ENCODE measurements around the gene CWF19L1.

The CWF19L1 gene

DNA sequence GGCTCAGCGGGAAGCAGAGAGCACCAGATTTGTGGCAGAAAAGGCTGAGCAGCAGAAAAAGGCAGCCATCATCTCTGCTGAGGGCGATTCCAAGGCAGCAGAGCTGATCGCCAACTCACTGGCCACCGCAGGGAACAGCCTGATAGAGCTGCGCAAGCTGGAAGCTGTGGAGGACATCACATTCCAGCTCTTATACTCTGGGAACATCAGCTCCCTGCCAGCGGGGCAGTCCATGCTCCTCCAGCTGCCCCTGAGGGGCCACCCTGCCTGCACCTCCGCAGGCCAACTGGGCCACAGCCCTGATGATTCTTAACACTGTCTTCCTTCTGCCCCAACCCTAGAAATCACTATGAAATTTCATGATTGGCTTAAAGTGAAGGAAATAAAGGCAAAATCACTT, 18.6 kb downstream of the CWF19L1 start:
- no peak for DNase-seq (ENCODE audit: low spot score)

DNA sequence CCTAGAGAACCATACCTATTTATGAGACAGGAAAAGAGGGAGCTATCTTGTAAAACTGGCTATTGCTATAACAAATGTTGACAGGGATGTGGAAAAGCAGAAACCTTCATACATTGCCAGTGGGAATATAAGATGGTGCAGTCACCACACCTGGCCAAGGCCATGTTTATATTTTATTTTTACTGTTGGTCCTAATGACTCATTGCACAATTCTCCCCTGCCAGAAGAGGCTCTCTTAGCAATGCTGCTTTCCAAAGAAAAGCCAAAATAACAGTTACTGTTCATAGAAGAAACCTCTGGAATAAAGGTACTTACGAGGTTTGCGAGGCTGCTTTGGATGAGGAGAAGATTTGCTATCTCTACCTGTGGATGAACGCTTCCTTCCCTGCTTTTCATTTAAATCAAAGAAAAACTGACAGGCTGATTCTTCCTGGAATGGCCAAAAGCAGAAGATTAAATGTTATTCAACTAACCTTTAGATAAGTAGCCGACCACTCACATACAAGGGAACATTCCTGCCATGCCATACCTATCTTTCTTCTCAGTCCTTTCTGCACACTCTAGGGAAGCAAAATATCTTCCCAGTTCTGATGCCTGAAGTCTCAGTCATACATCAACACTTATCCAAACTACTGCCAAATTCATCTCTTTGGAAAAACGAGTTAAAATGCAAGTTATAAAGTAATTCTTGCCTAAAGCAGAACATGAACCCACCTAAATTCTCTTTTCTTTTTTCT, 21.8 kb downstream of the CWF19L1 start:
- DNase-seq (ENCODE audit: low spot score), result no peak

DNA sequence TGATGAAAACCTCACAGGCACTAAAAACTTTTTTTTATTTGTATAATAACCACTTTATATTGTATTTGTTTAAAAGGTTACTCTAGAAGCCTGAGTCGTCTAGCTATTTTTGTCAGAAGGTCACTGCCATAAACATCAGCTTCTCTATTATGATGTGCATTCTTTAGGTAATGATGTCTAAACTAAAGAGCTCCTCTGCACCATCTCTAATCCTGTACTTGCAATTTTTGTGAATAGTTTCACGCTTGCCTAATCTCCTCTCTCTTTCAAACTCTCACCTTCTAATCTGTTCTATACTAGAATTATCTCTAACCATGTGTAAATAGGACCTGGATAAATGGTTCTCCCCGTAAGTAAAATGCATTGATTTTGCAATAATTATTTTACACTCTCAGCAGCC, 27.6 kb downstream of the CWF19L1 start:
- no peak for DNase-seq (ENCODE audit: low spot score)

DNA sequence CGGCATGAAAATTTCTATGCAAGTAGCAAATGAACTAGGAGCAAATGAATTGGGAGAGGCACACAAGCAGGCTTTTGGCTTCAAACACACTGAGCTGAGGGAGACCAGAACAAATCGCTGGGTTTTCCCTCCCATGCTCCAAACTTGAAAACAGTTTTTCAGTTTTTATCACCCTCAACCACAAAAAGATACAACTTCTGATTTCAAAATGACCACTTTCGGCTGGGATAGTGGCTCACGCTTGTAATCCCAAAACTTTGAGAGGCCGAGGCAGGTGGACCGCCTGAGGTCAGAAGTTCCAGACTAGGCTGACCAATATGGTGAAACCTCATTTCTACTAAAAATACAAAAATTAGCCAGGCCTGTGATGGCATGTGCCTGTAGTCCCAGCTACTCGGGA, 29.0 kb downstream of the CWF19L1 start:
- DNase-seq (ENCODE audit: low spot score), result peak; percentile 50

DNA sequence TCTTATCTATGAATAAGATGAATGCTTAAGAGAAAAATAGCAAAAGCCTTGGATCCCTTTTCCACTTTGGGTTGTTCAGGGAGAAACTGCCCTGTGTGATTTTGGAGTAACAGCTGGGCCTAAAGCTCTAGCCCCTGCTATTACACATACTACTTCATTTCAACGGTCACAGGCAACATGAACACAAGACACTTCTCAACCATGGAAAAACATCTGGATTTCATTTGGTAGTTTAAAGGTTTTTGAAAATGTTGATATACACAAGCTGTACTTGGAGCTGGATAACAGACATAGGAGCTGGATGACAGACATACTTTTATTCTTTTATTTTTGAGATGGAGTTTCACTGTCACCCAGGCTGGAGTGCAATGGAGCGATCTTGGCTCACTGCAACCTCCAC, 35.3 kb downstream of the CWF19L1 start:
- DNase-seq (ENCODE audit: low spot score), result no peak

DNA sequence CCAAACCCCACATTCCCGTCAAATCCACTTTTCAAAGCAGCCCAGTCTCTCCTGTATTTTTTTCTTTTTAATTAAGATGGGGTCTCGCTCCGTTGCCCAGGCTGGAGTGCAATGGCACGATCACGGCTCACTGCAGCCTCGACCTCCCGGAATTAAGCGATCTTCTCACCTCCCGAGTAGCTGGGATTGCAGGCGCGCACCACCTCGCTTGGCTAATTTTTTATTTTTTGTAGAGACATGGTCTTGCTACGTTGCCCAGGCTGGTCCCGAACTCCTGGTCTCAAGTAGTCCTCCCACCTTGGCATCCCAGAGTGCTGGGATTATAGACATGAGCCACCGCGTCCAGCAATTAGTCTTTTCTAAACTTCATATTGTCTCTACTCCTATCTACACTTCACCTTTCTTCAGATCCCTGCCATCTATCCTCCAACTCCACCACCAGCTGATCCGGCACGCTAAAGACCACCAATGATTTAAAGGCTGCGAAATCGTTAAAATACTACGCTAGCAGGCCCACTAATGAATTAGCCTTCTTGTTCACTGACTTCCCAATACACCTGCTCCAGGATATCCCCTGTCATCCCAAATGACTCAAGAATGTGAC, 37.5 kb downstream of the CWF19L1 start:
- DNase-seq (ENCODE audit: low spot score), result no peak

DNA sequence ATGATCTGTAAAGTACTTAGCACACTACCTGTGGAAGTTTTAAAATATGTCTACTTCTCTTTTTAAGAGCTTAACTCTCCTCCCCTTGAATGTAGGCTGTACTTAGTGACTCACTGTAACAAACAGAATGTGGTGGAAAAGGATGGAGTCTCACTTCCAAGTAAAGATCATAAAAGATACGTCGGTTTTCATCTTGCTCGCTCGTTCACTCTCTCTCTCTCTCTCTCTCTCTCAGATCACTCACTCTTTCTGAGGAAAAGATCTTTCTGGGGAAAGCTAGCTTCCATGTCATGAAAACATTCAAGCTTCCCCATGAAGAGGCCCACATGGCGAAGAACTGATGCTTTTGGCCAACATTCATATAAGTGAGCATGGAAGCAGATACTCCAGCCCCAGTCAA, 43.6 kb downstream of the CWF19L1 start:
- DNase-seq (ENCODE audit: low spot score), result no peak

DNA sequence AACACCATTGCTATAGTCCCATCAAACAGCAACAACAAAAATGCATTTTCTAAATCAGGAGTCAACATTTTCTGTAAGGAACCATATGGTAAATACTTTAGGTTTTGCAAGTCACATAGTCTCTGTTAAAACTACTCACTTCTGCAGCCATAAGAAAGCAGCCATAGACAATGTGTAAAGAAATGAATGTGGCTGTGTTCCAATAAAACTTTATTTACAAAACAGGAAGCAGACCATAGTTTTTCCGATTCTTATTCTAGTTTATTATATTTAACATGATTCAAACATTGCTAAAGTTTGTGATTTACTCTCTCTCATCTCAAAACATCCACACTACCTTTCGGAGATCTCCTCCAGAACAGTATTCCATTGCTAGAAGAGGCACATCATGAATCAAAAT, 44.9 kb downstream of the CWF19L1 start:
- no peak for DNase-seq (ENCODE audit: low spot score)

DNA sequence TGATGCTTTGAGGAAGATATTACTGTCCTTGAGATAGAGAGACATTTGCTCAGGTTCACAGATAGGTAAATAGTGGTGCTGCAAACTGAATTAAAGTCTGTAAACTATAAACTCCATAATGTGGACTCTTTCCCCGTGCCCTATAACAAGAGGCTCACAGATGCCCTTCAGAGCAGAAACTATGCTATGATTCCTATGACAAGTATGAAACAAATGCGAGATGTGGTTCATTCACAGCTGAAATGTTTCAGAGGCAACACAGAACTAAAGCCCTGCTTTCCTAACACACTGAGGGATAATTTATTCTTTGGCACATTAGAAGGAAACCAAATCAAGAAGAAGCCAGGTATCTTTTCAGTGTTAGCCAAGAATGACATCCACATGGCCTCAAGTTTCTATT, 51.4 kb downstream of the CWF19L1 start:
- DNase-seq (ENCODE audit: low spot score), result no peak

DNA sequence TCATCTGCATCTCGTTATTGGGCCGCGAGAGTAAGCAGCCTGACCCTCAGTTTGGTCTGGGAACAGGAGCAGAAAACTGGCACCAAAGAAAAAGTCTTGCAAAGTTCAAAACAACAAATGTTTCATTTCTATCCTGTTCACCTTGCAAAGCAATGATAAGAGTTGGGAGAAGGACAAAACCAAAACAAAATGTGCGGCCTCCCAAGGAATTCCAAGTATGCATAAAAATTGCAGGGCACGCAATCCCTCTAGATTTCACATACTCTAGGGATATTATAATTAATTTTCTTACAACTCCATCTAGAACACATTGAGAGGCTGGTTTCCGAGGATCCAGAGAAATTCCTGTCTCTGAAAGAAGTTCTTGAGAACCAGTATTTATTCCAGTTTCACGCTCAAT, 58.1 kb downstream of the CWF19L1 start:
- DNase-seq (ENCODE audit: low spot score), result no peak

DNA sequence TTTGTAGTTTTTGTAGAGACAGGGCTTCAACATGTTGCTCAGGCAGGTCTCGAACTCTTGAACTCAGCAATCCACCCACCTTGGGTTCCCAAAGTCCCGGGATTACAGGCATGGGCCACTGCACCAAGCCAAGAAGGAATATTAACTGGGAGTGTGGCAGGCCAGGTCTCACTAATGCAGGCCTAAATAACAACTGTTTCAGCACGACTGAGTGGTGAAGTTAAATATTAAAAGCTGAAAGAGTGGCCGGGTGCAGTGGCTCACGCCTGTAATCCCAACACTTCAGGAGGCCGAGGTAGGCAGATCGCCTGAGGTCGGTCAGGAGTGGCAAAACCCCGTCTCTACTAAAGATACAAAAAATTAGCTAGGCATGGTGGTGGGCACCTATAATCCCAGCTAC, 59.2 kb downstream of the CWF19L1 start:
- no peak for DNase-seq (ENCODE audit: low spot score)

DNA sequence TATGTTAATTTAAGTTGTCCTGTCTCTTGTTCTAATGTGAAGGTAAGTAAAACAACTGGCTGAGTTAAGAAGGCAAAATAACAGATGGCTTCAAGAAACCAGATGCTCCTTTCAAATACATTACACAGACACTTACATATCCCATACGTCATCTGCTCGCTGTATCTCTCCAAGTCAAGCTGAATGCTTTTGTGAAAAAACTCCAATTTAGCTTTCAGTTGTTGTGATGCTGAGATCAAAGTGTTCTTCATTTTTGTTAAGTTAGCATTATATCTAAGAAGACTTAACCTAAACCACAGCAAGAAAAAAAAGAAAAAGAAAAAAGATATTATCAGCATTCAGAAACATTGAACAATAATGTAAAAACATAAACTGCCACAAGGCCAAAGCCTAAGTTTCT, 63.1 kb downstream of the CWF19L1 start:
- DNase-seq (ENCODE audit: low spot score), result no peak

DNA sequence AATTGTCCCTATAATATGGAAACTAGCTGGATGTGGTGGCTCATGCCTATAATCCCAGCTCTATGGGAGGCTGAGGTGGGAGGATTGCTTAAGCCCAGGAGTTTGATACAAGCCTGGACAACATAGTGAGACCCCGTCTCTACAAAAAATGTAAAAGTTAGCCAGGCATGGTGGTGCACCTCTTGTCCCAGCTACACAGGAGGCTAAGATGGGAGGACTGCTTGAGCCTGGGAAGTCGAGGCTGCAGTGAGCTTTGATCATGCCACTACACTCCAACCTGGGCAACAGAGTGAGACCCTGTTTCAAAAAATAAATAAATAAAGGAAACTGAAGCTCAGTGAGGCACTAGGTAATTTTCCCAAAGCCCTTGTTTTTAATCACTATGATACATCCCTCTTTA, 65.9 kb downstream of the CWF19L1 start:
- DNase-seq (ENCODE audit: low spot score), result no peak

DNA sequence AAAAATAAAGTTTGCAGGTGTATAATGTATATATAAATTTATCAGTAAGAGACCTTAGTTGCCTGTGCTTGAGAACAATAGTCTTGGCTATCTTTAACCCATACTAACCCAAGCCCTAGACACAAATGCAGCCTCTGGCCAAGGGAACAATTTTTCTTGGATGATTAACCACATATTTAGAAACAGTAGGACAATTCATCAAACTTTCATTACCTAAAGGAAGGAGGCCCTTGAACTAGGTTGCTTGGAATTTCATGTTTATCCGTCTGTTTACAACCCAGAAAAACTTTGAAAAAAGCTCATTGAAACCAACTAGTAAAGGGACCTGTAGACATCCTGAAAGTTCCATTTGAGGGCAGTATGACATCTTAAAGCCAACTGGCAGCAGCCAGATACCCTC, 72.7 kb downstream of the CWF19L1 start:
- no peak for DNase-seq (ENCODE audit: low spot score)

DNA sequence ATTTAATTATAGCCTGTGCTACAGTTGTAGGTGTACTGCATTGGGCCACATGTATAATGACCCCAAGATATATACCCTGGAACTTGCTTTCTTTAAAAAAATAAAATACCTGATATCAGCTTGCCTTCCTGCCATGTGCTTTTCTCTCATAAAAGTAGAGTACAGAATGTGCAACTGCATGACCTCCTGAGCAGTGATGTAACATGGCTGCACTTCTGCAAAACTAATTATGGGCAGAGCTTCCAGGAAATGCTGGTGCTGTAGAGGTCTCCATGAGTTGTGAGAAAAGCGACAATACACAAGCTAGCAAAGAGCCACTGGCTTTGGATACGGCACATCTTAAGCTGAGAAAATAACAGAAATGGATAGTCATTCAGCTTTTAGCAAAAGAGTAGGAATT, 75.1 kb downstream of the CWF19L1 start:
- DNase-seq (ENCODE audit: low spot score), result no peak

DNA sequence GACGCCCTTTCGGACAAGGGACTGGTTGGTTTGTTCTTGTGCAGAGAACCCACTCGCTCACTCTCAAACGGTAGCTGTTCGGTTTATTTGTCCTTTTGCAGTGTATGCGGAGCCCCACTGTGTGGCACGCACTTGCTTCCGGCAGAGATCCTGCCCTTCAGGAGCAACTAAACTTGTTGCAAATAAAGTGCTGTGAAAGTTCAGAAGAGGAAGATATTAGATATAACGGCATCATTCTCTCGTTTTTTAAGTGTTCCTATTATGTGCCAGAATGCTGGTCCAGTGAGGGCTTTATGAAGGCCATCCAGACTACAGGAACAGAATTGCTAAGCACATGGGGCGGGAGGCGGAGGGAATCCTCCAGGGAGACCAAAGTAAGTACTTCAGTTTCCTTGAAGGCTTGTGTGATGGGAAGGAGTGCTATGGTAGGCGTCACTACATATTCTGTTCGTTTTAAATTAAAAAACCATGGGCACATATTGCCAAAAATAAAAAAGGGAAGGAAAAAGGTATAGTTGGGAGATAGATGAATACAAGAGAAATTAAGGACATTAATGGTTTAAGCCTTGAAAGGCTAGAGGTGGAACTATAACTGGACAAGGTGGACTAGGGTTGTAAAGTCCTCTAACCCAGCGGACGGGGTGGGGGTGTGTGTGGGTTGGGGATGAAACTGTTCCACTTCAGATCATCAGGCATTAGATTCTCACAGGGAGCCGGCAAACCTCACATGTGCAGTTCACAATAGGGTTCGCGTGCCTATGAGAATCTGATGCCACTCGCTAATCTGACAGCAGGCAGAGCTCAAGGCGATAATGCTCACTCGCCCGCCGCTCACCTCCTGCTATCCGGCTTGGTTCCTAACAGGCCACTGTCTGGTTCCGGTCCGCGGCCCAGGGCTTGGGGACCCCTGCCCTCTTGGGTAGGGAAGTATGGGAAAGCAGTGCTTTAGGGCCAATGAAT, 80.9 kb downstream of the CWF19L1 start:
- no peak for DNase-seq (ENCODE audit: low spot score)

DNA sequence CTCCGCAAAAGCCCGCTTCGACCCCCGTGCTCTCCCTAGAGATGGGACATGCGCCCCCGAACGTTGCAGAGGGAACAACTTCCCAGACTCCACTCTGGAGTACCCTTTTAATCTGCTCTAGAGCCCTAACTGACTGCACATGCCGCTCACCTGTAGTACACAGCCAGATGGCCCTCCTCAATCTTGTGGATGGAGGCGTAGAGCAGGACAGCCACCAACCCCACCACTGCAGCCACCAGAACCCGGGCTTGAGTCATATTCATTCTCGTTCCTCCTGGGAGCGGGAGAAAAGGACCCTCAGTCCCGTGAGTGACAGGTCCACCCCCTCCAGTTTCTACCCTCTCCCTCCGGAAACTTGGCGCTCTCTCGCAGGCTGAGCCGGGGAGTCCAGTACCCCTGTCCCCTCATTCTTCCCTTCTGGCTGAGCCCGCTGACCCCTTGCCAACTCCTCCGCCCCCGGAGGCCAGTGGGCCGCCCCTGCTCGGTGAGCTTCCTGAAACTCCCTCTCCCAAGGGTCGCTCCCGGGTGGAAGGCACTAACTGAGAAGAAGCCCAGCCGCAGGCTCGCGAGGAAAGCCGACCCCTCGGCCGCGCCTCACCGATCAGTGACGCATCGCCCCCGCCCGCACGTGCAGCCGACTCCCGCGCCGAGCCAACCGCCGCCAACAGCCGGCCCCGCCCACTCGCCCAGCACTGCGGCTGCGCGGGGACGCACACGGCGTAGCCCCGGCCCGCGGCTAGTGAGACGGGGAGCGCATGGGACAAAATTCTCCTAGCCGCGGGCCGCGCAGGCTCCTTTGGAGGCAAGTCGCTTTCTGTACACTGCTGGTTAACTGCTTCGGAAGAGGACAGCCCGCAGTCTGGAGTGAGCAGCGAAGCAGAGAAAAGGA, 81.8 kb downstream of the CWF19L1 start, which contains the start of gene ERLIN1:
Gene ERLIN1 (minus strand): TSS at position 666 of the 889 bp plus-strand sequence. CDS start 403 bp downstream, at position 263.
- peak; percentile 92 for DNase-seq (ENCODE audit: low spot score)

DNA sequence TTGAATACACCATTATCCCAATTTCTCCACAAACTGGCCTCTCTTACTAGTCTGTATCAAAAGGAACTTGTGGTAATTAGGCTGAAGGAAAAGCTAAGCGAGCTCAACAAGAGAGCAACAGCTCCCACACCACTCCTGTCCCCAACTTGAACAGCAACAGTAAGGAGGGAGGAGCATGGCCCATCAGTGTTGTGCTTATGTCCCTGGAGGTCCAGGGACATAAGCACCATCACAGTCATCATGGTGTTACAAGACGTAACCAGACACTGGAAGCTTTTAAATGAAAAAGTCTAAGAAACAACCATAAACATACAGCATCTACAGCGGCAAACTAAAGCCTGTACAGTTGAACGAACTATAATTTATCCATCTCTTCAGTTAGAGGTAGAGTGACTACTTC, 82.6 kb downstream of the CWF19L1 start:
- no peak for DNase-seq (ENCODE audit: low spot score)

DNA sequence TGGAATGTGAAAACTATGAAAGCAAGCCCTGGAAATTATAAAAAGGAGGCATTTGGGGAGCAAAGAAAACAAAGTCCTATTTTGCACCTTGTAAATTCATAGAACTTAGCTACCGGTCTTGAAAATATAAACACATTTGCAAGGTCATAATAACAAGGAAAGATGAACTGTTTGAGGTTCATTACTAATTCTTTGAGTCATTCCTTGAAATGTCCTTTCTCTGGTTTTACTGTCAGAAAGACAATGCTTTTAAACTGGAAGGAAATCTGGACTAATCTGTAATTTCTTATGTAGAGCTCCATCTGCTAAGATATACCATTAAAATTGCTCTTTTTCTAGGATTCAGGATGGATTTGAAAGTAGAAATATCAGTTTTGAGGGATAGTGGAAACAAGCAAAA, 83.0 kb downstream of the CWF19L1 start:
- DNase-seq (ENCODE audit: low spot score), result no peak

DNA sequence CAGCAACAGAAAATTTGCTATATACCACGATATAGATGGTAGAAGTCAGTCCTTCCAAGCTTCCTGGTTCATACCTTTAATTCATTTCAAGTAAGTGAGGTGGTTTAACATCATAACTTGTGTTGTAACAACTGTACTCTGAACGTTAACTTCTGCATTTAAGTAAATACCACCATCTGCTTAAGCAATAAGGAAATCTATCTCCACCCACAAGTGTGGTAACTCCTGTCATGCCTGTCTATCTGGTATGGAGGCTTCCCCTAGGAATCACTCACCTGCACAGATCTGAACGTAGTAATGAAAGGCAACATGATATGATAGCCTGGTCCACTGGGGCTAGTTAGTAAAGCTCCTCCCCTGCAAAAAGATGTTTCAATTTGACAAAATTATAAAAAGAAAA, 84.0 kb downstream of the CWF19L1 start:
- DNase-seq (ENCODE audit: low spot score), result no peak

DNA sequence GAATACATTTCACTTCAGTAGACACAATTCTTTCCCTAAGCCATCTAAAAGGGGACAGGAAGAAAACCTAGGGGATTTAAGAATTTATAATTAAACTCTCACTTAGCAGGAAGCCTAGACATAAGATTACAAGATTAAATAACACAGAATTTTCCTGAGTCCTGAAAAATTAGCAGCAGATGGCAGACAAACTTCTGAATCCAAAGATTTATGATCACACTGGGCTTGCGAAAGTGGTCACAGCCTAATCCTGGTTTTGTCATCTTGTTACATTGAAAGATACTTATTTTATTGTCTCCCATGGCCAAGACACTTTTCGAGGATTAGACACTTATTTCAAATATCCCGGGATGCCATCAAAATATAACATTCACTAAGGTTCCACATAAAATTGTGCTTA, 84.5 kb downstream of the CWF19L1 start:
- DNase-seq (ENCODE audit: low spot score), result no peak
